Neural cell (in vitro differentiated cells): ENCODE data around the gene DTD1. TPM values are rescaled to one million over a fixed set of nuclear protein-coding genes. Genes with fewer than 3 reads are reported as not detected.

Experiments
- H2AFZ ChIP-seq: fragments of 200-600, 300-800 bp; sonication (generic), shearing (Covaris generic); 2 replicates; pipeline ENCODE4 v1.6.0; 2014; ENCODE audit warnings: low read depth, mild to moderate bottlenecking, antibody characterized with exemption, low read length, moderate library complexity
- H3F3A ChIP-seq: fragments of 200-600 bp; shearing (Covaris generic); 2 replicates; pipeline ENCODE4 v1.6.1; 2016; ENCODE audit warnings: mild to moderate bottlenecking, moderate library complexity, mixed read lengths, antibody characterized with exemption, low read length; ENCODE audit not compliant: insufficient read depth, poor library complexity, severe bottlenecking
- H3K27ac ChIP-seq: fragments of 200-600, 300-800 bp; sonication (generic), shearing (Covaris generic); 2 replicates; pipeline ENCODE4 v1.5.1; 2014; ENCODE audit warnings: mild to moderate bottlenecking, low read length, moderate library complexity
- H3K27me3 ChIP-seq: fragments of 300-800, 200-600 bp; sonication (generic), shearing (Covaris generic); 2 replicates; pipeline ENCODE4 v1.6.0; 2014; ENCODE audit warnings: mild to moderate bottlenecking, low read depth, low read length, moderate library complexity; ENCODE audit not compliant: insufficient read depth
- H3K36me3 ChIP-seq: fragments of 300-800, 200-600 bp; sonication (generic), shearing (Covaris generic); 2 replicates; pipeline ENCODE4 v1.5.1; 2014; ENCODE audit warnings: mild to moderate bottlenecking, antibody characterized with exemption, low read length, moderate library complexity; ENCODE audit not compliant: insufficient read depth
- H3K4me2 ChIP-seq: fragments of 300-800, 200-600 bp; sonication (generic), shearing (Covaris generic); 2 replicates; pipeline ENCODE4 v1.6.0; 2014; ENCODE audit warnings: mild to moderate bottlenecking, low read length
- H3K4me3 ChIP-seq: fragments of 300-800, 200-600 bp; sonication (generic), shearing (Covaris generic); 2 replicates; pipeline ENCODE4 v1.5.1; 2014; ENCODE audit warnings: mild to moderate bottlenecking, low read length, moderate library complexity
- H3K79me2 ChIP-seq: fragments of 200-600 bp; shearing (Covaris generic); replicated peaks from 2 replicates; pipeline ENCODE4 v1.6.0; 2014; ENCODE audit warnings: mild to moderate bottlenecking, low read length, moderate library complexity; ENCODE audit not compliant: insufficient read depth
- H3K9ac ChIP-seq: fragments of 300-800, 200-600 bp; sonication (generic), shearing (Covaris generic); 2 replicates; pipeline ENCODE4 v1.6.1; 2016; ENCODE audit warnings: mild to moderate bottlenecking, low read length, mixed read lengths
- H3K9me2 ChIP-seq: fragments of 200-600 bp; shearing (Covaris generic); 2 replicates; pipeline ENCODE4 v1.6.1; 2016; ENCODE audit warnings: mild to moderate bottlenecking, low read length, mixed read lengths; ENCODE audit not compliant: insufficient read depth
- H3K9me3 ChIP-seq: fragments of 200-600, 300-800 bp; sonication (generic), shearing (Covaris generic); 2 replicates; pipeline ENCODE4 v1.6.1; 2016; ENCODE audit warnings: mild to moderate bottlenecking, mixed run types, low read length, moderate library complexity, mixed read lengths
- H4K20me1 ChIP-seq: fragments of 200-600 bp; shearing (Covaris generic); 2 replicates; pipeline ENCODE4 v1.6.1; 2016; ENCODE audit warnings: mild to moderate bottlenecking, mixed run types; ENCODE audit not compliant: insufficient read depth
- CTCF ChIP-seq: fragments of 450-650 bp; IDR thresholded peaks from 2 replicates; pipeline ENCODE4 v1.5.1; 2014; ENCODE audit warnings: antibody characterized with exemption, mild to moderate bottlenecking, moderate library complexity; ENCODE audit not compliant: poor library complexity, severe bottlenecking
- EP300 ChIP-seq: fragments of 450-650 bp; conservative IDR thresholded peaks from 2 replicates; pipeline ENCODE4 v1.6.1; 2014; ENCODE audit warnings: antibody characterized with exemption, mild to moderate bottlenecking, moderate library complexity; ENCODE audit not compliant: poor library complexity, severe bottlenecking
- EZH2 ChIP-seq: fragments of 200-600, 300-800 bp; shearing (Covaris generic), sonication (generic); IDR thresholded peaks from 2 replicates; pipeline ENCODE4 v1.6.1; 2014; ENCODE audit warnings: antibody characterized with exemption, low read length, borderline replicate concordance, mild to moderate bottlenecking; ENCODE audit not compliant: insufficient read depth, poor library complexity, severe bottlenecking
- MXI1 ChIP-seq: fragments of 450-650 bp; conservative IDR thresholded peaks from 2 replicates; pipeline ENCODE4 v1.6.1; 2014; ENCODE audit warnings: antibody characterized with exemption, mild to moderate bottlenecking; ENCODE audit not compliant: poor library complexity, severe bottlenecking
- POLR2AphosphoS5 ChIP-seq: IDR thresholded peaks from 2 replicates; pipeline ENCODE4 v1.6.1; 2012
- RAD21 ChIP-seq: fragments of 450-650 bp; conservative IDR thresholded peaks from 2 replicates; pipeline ENCODE4 v1.6.1; 2014; ENCODE audit warnings: antibody characterized with exemption, mild to moderate bottlenecking, moderate library complexity
- SMC3 ChIP-seq: fragments of 450-650 bp; conservative IDR thresholded peaks from 2 replicates; pipeline ENCODE4 v1.6.1; 2014; ENCODE audit warnings: antibody characterized with exemption, mild to moderate bottlenecking, moderate library complexity; ENCODE audit not compliant: poor library complexity
- TAF1 ChIP-seq: IDR thresholded peaks from 2 replicates; pipeline ENCODE4 v1.6.1; 2012; ENCODE audit warnings: low read depth
- polyA plus RNA-seq: library from polyadenylated mRNA; depleted of rRNA; stranded (reverse); fragments of >200 nt; gene quantifications from 2 replicates; pipeline ENCODE4 v1.2.3, GENCODE V29; 2014
- TF ChIP-seq, protein P1 (sequence below): IDR thresholded peaks from 2 replicates; pipeline ENCODE4 v1.6.1; 2012; ENCODE audit warnings: borderline replicate concordance

Gene DTD1
- polyA plus RNA-seq, 1 donor from 2014 or later: 337 TPM

- no peak overlapping the region for H3K4me2 ChIP-seq
- no peaks in the 10 kb centered on the region for H3K79me2 ChIP-seq
- TF ChIP-seq, protein P1, sequence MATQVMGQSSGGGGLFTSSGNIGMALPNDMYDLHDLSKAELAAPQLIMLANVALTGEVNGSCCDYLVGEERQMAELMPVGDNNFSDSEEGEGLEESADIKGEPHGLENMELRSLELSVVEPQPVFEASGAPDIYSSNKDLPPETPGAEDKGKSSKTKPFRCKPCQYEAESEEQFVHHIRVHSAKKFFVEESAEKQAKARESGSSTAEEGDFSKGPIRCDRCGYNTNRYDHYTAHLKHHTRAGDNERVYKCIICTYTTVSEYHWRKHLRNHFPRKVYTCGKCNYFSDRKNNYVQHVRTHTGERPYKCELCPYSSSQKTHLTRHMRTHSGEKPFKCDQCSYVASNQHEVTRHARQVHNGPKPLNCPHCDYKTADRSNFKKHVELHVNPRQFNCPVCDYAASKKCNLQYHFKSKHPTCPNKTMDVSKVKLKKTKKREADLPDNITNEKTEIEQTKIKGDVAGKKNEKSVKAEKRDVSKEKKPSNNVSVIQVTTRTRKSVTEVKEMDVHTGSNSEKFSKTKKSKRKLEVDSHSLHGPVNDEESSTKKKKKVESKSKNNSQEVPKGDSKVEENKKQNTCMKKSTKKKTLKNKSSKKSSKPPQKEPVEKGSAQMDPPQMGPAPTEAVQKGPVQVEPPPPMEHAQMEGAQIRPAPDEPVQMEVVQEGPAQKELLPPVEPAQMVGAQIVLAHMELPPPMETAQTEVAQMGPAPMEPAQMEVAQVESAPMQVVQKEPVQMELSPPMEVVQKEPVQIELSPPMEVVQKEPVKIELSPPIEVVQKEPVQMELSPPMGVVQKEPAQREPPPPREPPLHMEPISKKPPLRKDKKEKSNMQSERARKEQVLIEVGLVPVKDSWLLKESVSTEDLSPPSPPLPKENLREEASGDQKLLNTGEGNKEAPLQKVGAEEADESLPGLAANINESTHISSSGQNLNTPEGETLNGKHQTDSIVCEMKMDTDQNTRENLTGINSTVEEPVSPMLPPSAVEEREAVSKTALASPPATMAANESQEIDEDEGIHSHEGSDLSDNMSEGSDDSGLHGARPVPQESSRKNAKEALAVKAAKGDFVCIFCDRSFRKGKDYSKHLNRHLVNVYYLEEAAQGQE: no peak
- no peaks in the 10 kb centered on the region for H3K36me3 ChIP-seq
- no peaks in the 10 kb centered on the region for H4K20me1 ChIP-seq
- no peaks in the 10 kb centered on the region for H3K27me3 ChIP-seq
- no peak overlapping the region for H3K27ac ChIP-seq
- H3K9me3 ChIP-seq: no peaks in the 10 kb centered on the region
- no peak overlapping the region for H3K9ac ChIP-seq
- no peaks in the 10 kb centered on the region for H3F3A ChIP-seq
- no peaks in the 10 kb centered on the region for H3K9me2 ChIP-seq
- no peak overlapping the region for H2AFZ ChIP-seq
- no peak overlapping the region for H3K4me3 ChIP-seq
Measured at GRCh38 chr20:18742841-18743240, 155.0 kb downstream of the DTD1 start.

DNA sequence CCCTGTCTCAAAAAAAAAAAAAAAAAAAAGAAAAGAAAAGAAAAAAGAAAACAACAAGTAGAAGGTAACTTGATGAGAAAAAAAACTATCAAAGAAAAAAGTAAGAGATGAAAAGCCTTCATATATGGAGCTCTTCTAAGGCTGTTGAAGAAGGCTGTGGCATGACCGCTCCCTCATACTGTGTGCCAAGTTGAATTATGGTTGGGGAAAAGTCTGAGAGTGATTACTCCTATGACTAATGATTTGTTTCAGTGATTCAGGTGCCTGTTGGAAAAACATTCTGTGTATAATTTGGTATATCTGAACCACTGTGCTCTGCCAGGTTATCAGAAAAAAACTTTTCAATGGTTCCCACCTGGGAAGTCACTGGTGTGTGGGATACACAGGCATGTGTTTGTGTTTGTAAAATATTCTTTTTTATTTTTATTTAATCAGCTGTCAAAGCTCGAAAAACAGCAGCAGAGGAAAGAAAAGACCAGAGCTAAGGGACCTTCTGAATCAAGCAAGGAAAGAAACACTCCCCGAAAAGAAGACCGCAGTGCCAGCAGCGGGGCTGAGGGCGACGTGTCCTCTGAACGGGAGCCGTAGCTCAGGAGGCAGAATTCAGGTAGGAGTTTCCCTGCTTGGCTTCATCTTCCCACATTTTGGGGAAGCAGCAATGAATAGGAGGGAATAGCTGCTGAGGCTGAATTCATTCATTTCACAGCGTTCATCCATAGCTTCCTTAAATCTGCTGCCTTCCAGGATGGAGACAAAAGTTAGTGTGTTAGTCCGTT, 156.0 kb downstream of the DTD1 start:
- Histone ChIP-seq H4K20me1 (no peaks in the 10 kb centered on the region), H3K9me2 (no peaks in the 10 kb centered on the region), H2AFZ (no peak overlapping the region), H3K4me2 (no peak overlapping the region), H3K9ac (no peak overlapping the region), H3K79me2 (no peaks in the 10 kb centered on the region), H3K27me3 (no peaks in the 10 kb centered on the region), H3K4me3 (no peak overlapping the region), H3K36me3 (no peaks in the 10 kb centered on the region), H3K9me3 (no peaks in the 10 kb centered on the region), H3K27ac (no peak overlapping the region), H3F3A (no peaks in the 10 kb centered on the region)
- no peak for TF ChIP-seq POLR2AphosphoS5
- TF ChIP-seq, protein P1: no peak
- no peak for TF ChIP-seq SMC3
- no peak for TF ChIP-seq EZH2
- no peak for TF ChIP-seq MXI1
- TF ChIP-seq RAD21: no peak
- no peak for TF ChIP-seq CTCF
- TF ChIP-seq TAF1: no peak
- no peak for TF ChIP-seq EP300
